ENCODE data around the gene HS3ST4. TPM values are rescaled to one million over a fixed set of nuclear protein-coding genes. Genes with fewer than 3 reads are reported as not detected.
"Not testable (repeated sequence)": the region's sequence is repeated elsewhere in the genome, so short reads cannot be mapped to it uniquely, and the experiment has no call there.

HS3ST4 gene
- total and polyA plus RNA-seq, 2 of the 8 experiments (the other 6 are each of a cell fraction or from before 2014, with no cell fraction given), result 1.9 to 3.3 TPM

DNA sequence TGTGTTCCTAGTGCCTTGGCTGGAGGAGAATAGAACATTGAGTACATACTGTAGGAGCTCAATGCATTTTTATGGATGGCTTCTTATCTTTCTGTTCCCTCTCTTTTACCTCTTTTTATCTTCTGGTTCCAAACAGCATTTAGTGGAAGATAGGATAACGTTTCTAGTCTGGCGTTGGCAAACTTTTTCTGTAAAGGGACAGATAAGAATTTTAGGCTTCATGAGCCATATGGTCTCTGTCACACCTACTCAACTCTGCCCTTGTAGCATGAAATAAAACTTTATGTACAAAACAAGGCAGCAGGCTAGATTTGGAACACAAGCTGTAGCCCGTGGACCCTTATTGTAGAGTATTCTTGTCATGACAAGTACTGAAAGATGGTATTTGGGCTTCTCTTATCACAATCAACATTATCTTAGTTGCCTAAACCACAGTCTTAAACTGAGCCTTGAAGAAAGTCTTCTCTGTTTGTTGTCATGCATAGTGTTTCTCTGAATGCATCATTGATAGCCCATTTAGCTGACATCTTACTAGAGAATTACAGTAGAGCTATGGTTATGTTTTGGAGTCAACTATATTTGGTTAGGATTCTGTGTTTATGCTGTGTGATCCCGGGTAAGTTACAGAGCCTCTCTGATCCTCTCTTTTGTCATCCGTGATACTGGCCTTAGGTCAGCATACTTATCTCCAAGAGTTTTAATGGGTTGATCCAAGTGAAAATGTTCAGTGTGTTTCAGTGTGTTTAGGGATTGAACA lies 80.2 kb downstream of the HS3ST4 start (continued):
- TF ChIP-seq, protein P1, sequence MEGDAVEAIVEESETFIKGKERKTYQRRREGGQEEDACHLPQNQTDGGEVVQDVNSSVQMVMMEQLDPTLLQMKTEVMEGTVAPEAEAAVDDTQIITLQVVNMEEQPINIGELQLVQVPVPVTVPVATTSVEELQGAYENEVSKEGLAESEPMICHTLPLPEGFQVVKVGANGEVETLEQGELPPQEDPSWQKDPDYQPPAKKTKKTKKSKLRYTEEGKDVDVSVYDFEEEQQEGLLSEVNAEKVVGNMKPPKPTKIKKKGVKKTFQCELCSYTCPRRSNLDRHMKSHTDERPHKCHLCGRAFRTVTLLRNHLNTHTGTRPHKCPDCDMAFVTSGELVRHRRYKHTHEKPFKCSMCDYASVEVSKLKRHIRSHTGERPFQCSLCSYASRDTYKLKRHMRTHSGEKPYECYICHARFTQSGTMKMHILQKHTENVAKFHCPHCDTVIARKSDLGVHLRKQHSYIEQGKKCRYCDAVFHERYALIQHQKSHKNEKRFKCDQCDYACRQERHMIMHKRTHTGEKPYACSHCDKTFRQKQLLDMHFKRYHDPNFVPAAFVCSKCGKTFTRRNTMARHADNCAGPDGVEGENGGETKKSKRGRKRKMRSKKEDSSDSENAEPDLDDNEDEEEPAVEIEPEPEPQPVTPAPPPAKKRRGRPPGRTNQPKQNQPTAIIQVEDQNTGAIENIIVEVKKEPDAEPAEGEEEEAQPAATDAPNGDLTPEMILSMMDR (IDR thresholded peaks at IDR 0.05; ENCODE audit: control extremely low read depth in 1 of 3, insufficient read depth in 1 of 3, low read depth in 1 of 3, low read length in 3 of 3), result no peak
- TF ChIP-seq GTF2F1 (IDR thresholded peaks at IDR 0.05; ENCODE audit: borderline replicate concordance, low read depth, low read length) (no peak), EZH2 (IDR thresholded peaks at IDR 0.05; ENCODE audit: low read depth, low read length, severe bottlenecking) (no peak), POU5F1 (IDR thresholded peaks at IDR 0.05; ENCODE audit: low read depth, low read length) (no peak), CBX8 (IDR thresholded peaks at IDR 0.05; ENCODE audit: borderline replicate concordance, low read depth, low read length) (no peak), PHF8 (conservative IDR thresholded peaks at IDR 0.05; ENCODE audit: low read depth, low read length) (no peak), ASH2L (IDR thresholded peaks at IDR 0.05; ENCODE audit: low read length) (no peak), JUND (IDR thresholded peaks at IDR 0.05; ENCODE audit: low read length) (no peak)

DNA sequence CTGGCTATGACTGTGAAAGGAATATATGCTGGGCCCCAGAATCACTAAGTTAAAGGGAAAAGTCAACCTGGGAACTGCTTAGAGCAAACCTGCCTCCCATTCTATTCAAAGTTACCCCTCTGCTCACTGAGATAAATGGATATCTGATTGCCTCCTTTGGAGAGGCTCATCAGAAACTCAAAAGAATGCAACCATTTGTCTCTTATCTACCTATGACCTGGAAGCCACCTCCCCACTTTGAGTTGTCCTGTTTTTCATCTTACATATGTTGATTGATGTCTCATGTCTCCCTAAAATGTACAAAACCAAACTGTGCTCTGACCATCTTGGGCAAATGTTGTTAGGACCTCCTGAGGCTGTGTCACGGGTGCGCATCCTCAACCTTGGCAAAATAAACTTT lies 84.5 kb downstream of the HS3ST4 start:
- CTCF ChIA-PET (ENCODE audit: partially characterized antibody); H2AK5ac ChIP-seq (ENCODE audit: low read depth, low read length): not testable (repeated sequence)

More for the DNA sequence above, 84.5 kb downstream of the HS3ST4 start:
- H2BK12ac ChIP-seq (ENCODE audit: low read depth, low read length); H3K9me3 ChIP-seq (ENCODE audit: insufficient read depth in 2 of 2, low read depth in 1 of 2, low read length in 1 of 2); H2BK15ac ChIP-seq (ENCODE audit: low read length); DNase-seq (ENCODE audit: low read depth in 1 of 2, low spot score in 2 of 2); H4K91ac ChIP-seq (replicated peaks; ENCODE audit: insufficient read length, low read length); H3K4me3 ChIP-seq (ENCODE audit: extremely low read depth in 1 of 4, insufficient read depth in 2 of 4, low read depth in 3 of 4, low read length in 4 of 4); H3K4me1 ChIP-seq (replicated peaks in 1 of 4; ENCODE audit: control insufficient read depth in 3 of 4, insufficient read depth in 4 of 4, low read length in 3 of 4); POLR2A ChIA-PET (ENCODE audit: partially characterized antibody); H3K56ac ChIP-seq (replicated peaks; ENCODE audit: insufficient read length, low read depth, low read length); H2BK20ac ChIP-seq (ENCODE audit: low read length); H3K36me3 ChIP-seq (ENCODE audit: control insufficient read depth in 2 of 4, insufficient read depth in 4 of 4, low read length in 3 of 4); H3K79me2 ChIP-seq (ENCODE audit: control insufficient read depth in 1 of 2, insufficient read depth in 2 of 2, low read length in 2 of 2); H2BK120ac ChIP-seq (replicated peaks; ENCODE audit: low read depth, low read length); H3K27ac ChIP-seq (ENCODE audit: low read depth, low read length); H2AFZ ChIP-seq (ENCODE audit: low read length); FAIRE-seq; H3K18ac ChIP-seq (ENCODE audit: extremely low read depth, low read length); H3K23ac ChIP-seq (ENCODE audit: insufficient read length); H3K4me2 ChIP-seq (ENCODE audit: insufficient read depth in 1 of 2, low read depth in 2 of 2, low read length in 2 of 2); H3K9ac ChIP-seq (replicated peaks in 1 of 4; ENCODE audit: extremely low read depth in 1 of 4, low read depth in 3 of 4, low read length in 3 of 4); H2BK5ac ChIP-seq (ENCODE audit: low read depth, low read length); H4K20me1 ChIP-seq (replicated peaks in 1 of 2; ENCODE audit: control insufficient read depth in 1 of 2, insufficient read depth in 2 of 2, low read length in 2 of 2); H3K4ac ChIP-seq (replicated peaks; ENCODE audit: insufficient read length, low read depth, low read length); H4K8ac ChIP-seq (ENCODE audit: extremely low read depth, insufficient read depth, low read length); H3K14ac ChIP-seq (ENCODE audit: insufficient read length); H3K79me1 ChIP-seq (ENCODE audit: low read depth, low read length); H3K23me2 ChIP-seq (ENCODE audit: low read depth, low read length); H3K27me3 ChIP-seq (replicated peaks in 1 of 4; ENCODE audit: control insufficient read depth in 3 of 4, extremely low read depth in 1 of 4, insufficient read depth in 3 of 4, low read length in 3 of 4); H4K5ac ChIP-seq (ENCODE audit: insufficient read length, low read depth, low read length): not testable (repeated sequence)
- 91% methylated on average over 2 of the region's 2 CpGs; no CpG with 5 or more reads in 1 of the 2 experiments for WGBS, 2 experiments (ENCODE audit: extremely low coverage in 1 of 2, insufficient coverage in 1 of 2, insufficient read length in 1 of 2, insufficient replicate concordance in 2 of 2, low coverage in 1 of 2, low lambda C conversion rate in 2 of 2, missing lambda C conversion rate in 1 of 2)
